GM23338 (cell line): ENCODE measurements around the gene SPATA33.
"Not testable (repeated sequence)": the region's sequence is repeated elsewhere in the genome, so short reads cannot be mapped to it uniquely, and the experiment has no call there.

Source experiments
- CREB1 ChIP-seq: fragments of 250-450 bp; sonication (Bioruptor Pico); IDR thresholded peaks from 2 replicates; pipeline ENCODE4 v1.5.0; 2020; ENCODE audit warnings: low read depth, mild to moderate bottlenecking, moderate library complexity
- CTCF ChIP-seq, 2 experiments: fragments of 200-600 bp in 1 of 2; sonication (generic) in 1 of 2; conservative IDR thresholded peaks; 2 replicates each; pipeline versions ENCODE4 v1.5.1 to v1.6.1; 2016 to 2017; ENCODE audit warnings: antibody characterized with exemption in 2 of 2, low read depth in 2 of 2, mild to moderate bottlenecking in 2 of 2, moderate library complexity in 1 of 2
- ETS1 ChIP-seq: IDR thresholded peaks from 2 replicates; pipeline ENCODE4 v1.6.1; 2016; ENCODE audit warnings: antibody characterized with exemption
- EZH2 ChIP-seq: fragments of 200-600 bp; sonication (generic); IDR thresholded peaks from one replicate; pipeline ENCODE4 v1.8.0; 2017; ENCODE audit warnings: antibody characterized with exemption, mild to moderate bottlenecking, low read depth; ENCODE audit not compliant: unreplicated experiment
- EZH2phosphoT487 ChIP-seq: fragments of 200-600 bp; sonication (generic); IDR thresholded peaks from one replicate; pipeline ENCODE4 v1.8.1; 2018; ENCODE audit warnings: antibody characterized with exemption; ENCODE audit not compliant: unreplicated experiment
- JUNB ChIP-seq: IDR thresholded peaks from one replicate; pipeline ENCODE4 v1.6.1; 2016; ENCODE audit warnings: antibody characterized with exemption; ENCODE audit not compliant: unreplicated experiment
- POLR2AphosphoS5 ChIP-seq: IDR thresholded peaks from 2 replicates; pipeline ENCODE4 v1.6.1; 2016; ENCODE audit warnings: antibody characterized with exemption, low read depth
- REST ChIP-seq: IDR thresholded peaks from one replicate; pipeline ENCODE4 v1.6.1; 2018; ENCODE audit warnings: antibody characterized with exemption; ENCODE audit not compliant: unreplicated experiment
- STAT1 ChIP-seq: IDR thresholded peaks from one replicate; pipeline ENCODE4 v1.6.1; 2016; ENCODE audit warnings: antibody characterized with exemption; ENCODE audit not compliant: unreplicated experiment

- TF ChIP-seq CTCF (conservative IDR thresholded peaks at IDR 0.05; ENCODE audit: low read depth in 2 of 2); EZH2phosphoT487; JUNB; STAT1; POLR2AphosphoS5; EZH2; CREB1 (CRISPR knock-in tag); REST; ETS1: not testable (repeated sequence)
Observed at GRCh38 chr16:89689621-89690020, 32.0 kb downstream of the SPATA33 start.
